HepG2 (cell line): ENCODE measurements around the gene NFKBIZ. TPM values are rescaled to one million over a fixed set of nuclear protein-coding genes. Genes with fewer than 3 reads are reported as not detected.

ENCODE experiments used
- GRHL1 ChIP-seq: sonication (generic); formaldehyde crosslinking; conservative IDR thresholded peaks from 2 replicates; pipeline ENCODE4 v1.8.0; 2022; ENCODE audit warnings: missing genetic modification reagents
- HBP1 ChIP-seq: IDR thresholded peaks from 2 replicates; pipeline ENCODE4 v1.6.1; 2016; ENCODE audit warnings: low read depth, control low read depth
- KDM5B ChIP-seq: sonication (generic); formaldehyde crosslinking; IDR thresholded peaks from 2 replicates; pipeline ENCODE4 v1.4.0; 2020; ENCODE audit warnings: missing genetic modification reagents, mild to moderate bottlenecking, borderline replicate concordance
- MTF1 ChIP-seq: sonication (generic); formaldehyde crosslinking; IDR thresholded peaks from 2 replicates; pipeline ENCODE4 v1.5.0; 2020; ENCODE audit warnings: missing genetic modification reagents
- MXD1 ChIP-seq: sonication (generic); formaldehyde crosslinking; IDR thresholded peaks from 2 replicates; pipeline ENCODE4 v1.4.0; 2020; ENCODE audit warnings: mild to moderate bottlenecking, missing genetic modification reagents
- MYPOP ChIP-seq: sonication (generic); formaldehyde crosslinking; IDR thresholded peaks from 2 replicates; pipeline ENCODE4 v1.8.1; 2023; ENCODE audit warnings: mild to moderate bottlenecking, moderate library complexity, missing genetic modification reagents
- NRL ChIP-seq: sonication (generic); formaldehyde crosslinking; IDR thresholded peaks from 2 replicates; pipeline ENCODE4 v1.5.0; 2020; ENCODE audit warnings: missing genetic modification reagents, mild to moderate bottlenecking, moderate library complexity, borderline replicate concordance
- RBM22 ChIP-seq: fragments of 200-400 bp; formaldehyde crosslinking; optimal IDR thresholded peaks from 2 replicates; pipeline ENCODE3; 2017; ENCODE audit warnings: mild to moderate bottlenecking, low read length, moderate library complexity
- SMYD3 ChIP-seq: sonication (generic); formaldehyde crosslinking; IDR thresholded peaks from 2 replicates; pipeline ENCODE4 v1.8.1; 2023; ENCODE audit warnings: mild to moderate bottlenecking, missing genetic modification reagents
- SRY ChIP-seq: sonication (generic); formaldehyde crosslinking; IDR thresholded peaks from 2 replicates; pipeline ENCODE4 v1.8.0; 2022; ENCODE audit warnings: mild to moderate bottlenecking, missing genetic modification reagents
- TFAP4 ChIP-seq: sonication (generic); IDR thresholded peaks from 2 replicates; pipeline ENCODE4 v1.6.1; 2016; ENCODE audit warnings: low read depth, borderline replicate concordance
- ZMYM3 ChIP-seq: sonication (generic); formaldehyde crosslinking; IDR thresholded peaks from 2 replicates; pipeline ENCODE4 v1.5.1; 2020; ENCODE audit warnings: mild to moderate bottlenecking, missing genetic modification reagents
- ZNF292 ChIP-seq: sonication (generic); formaldehyde crosslinking; IDR thresholded peaks from 2 replicates; pipeline ENCODE4 v1.8.1; 2022; ENCODE audit warnings: mild to moderate bottlenecking, low read depth, missing genetic modification reagents, borderline replicate concordance
- ZNF329 ChIP-seq: sonication (generic); formaldehyde crosslinking; IDR thresholded peaks from 2 replicates; pipeline ENCODE4 v1.9.0; 2021; ENCODE audit warnings: low read depth, mild to moderate bottlenecking, missing genetic modification reagents
- ZNF337 ChIP-seq: sonication (generic); formaldehyde crosslinking; IDR thresholded peaks from 2 replicates; pipeline ENCODE4 v1.5.1; 2020; ENCODE audit warnings: missing genetic modification reagents, low read depth, mild to moderate bottlenecking, borderline replicate concordance
- ZNF576 ChIP-seq: sonication (generic); formaldehyde crosslinking; IDR thresholded peaks from 2 replicates; pipeline ENCODE4 v1.4.0; 2020; ENCODE audit warnings: mild to moderate bottlenecking, missing genetic modification reagents
- ZNF652 ChIP-seq: IDR thresholded peaks from 2 replicates; pipeline ENCODE4 v1.6.1; 2016; ENCODE audit warnings: low read depth, borderline replicate concordance
- ZNF770 ChIP-seq: sonication (generic); formaldehyde crosslinking; IDR thresholded peaks from 2 replicates; pipeline ENCODE4 v1.5.0; 2020; ENCODE audit warnings: mild to moderate bottlenecking, missing genetic modification reagents
- ZNF790 ChIP-seq: sonication (generic); formaldehyde crosslinking; IDR thresholded peaks from 2 replicates; pipeline ENCODE4 v1.8.0; 2022; ENCODE audit warnings: missing genetic modification reagents, mild to moderate bottlenecking, borderline replicate concordance
- ZNF850 ChIP-seq: sonication (generic); formaldehyde crosslinking; conservative IDR thresholded peaks from 2 replicates; pipeline ENCODE4 v1.9.0; 2021; ENCODE audit warnings: mild to moderate bottlenecking, missing genetic modification reagents
- polyA plus RNA-seq, 8 experiments: library from polyadenylated mRNA; depleted of rRNA in 3 of 8; stranded (reverse) in 7 of 8; unstranded in 1 of 8; fragments of >200 nt; fragmentation: Illumina TruSeq in 4 of 8; extraction: Trizol in 4 of 8; gene quantifications; 2 replicates each; pipeline versions ENCODE4 v1.2.1 to v1.2.3, GENCODE V29; 2011 to 2016; ENCODE audit warnings: low read depth in 4 of 8, missing spikeins in 1 of 8, mixed read lengths in 1 of 8; ENCODE audit not compliant: insufficient read depth in 1 of 8
- total RNA-seq, 5 experiments: library from RNA; depleted of rRNA; stranded (reverse); fragments of >200 nt; fragmentation: Illumina TruSeq; extraction: Trizol; gene quantifications; 2 replicates each; pipeline ENCODE4 v1.2.3, GENCODE V29; 2016; ENCODE audit warnings: low read depth in 1 of 5

NFKBIZ gene
- total and polyA plus RNA-seq, 2 of the 13 experiments (the other 11 are each of a cell fraction or from before 2014, with no cell fraction given), result 25.9 to 60.6 TPM

- no peak for TF ChIP-seq ZNF770
- TF ChIP-seq ZNF790 (CRISPR knock-in tag), result no peak
- TF ChIP-seq ZNF329 (CRISPR knock-in tag), result no peak
- TF ChIP-seq HBP1 (CRISPR knock-in tag), result no peak; the same call in 1 of the 2 replicates
- TF ChIP-seq ZMYM3 (CRISPR knock-in tag), result no peak
- 0 out of 2 replicates have a peak, but pooled peaks have one; percentile 29 for TF ChIP-seq SRY (CRISPR knock-in tag)
- no peak for TF ChIP-seq ZNF576 (CRISPR knock-in tag)
- peak; percentile 75; the same call in 1 of the 2 replicates for TF ChIP-seq KDM5B
- peak; percentile 48; the same call in 1 of the 2 replicates for TF ChIP-seq SMYD3
- TF ChIP-seq ZNF652 (CRISPR knock-in tag), result no peak
- TF ChIP-seq ZNF337 (CRISPR knock-in tag), result no peak
- peak; percentile 69; the same call in 1 of the 2 replicates for TF ChIP-seq MYPOP (CRISPR knock-in tag)
- TF ChIP-seq ZNF850 (CRISPR knock-in tag), result no peak
- TF ChIP-seq NRL (CRISPR knock-in tag), result no peak
- no peak for TF ChIP-seq GRHL1 (CRISPR knock-in tag)
- no peak for TF ChIP-seq ZNF292 (CRISPR knock-in tag)
- peak; percentile 33; the same call in 1 of the 2 replicates for TF ChIP-seq MTF1
- TF ChIP-seq TFAP4, result no peak
- TF ChIP-seq MXD1 (CRISPR knock-in tag), result no peak
- peak; percentile 13 for TF ChIP-seq RBM22
These were observed at the start of gene NFKBIZ (continued) for GRCh38 chr3:101848754-101849713.
